GM13976 (cell line): ENCODE data around the gene ZMIZ1.
"Not testable (repeated sequence)": the region's sequence is repeated elsewhere in the genome, so short reads cannot be mapped to it uniquely, and the experiment has no call there.

Source experiments
- DNase-seq: peaks from one replicate; pipeline ENCODE4 v3.0.0; 2012; ENCODE audit warnings: low spot score
- CTCF ChIP-seq: IDR thresholded peaks from 2 replicates; pipeline ENCODE4 v1.5.1; 2012; ENCODE audit warnings: borderline replicate concordance, mild to moderate bottlenecking; ENCODE audit not compliant: insufficient read depth; ENCODE audit errors: extremely low read depth, missing control alignments, control extremely low read depth
- in situ Hi-C: fragments of 300-500 bp; cut with MboI; formaldehyde crosslinking; loops from one replicate; pipeline ENCODE4 v1.12.0; 2022; ENCODE audit warnings: low sequenced_read_pairs, mixed read lengths, inconsistent platforms; ENCODE audit not compliant: unreplicated experiment

ZMIZ1 gene

GRCh38 chr10:79272353-79272752 is 203.6 kb downstream of the ZMIZ1 start:
- no peak for TF ChIP-seq CTCF
- in situ Hi-C loops = no loop called here
- DNase-seq = no peak

GRCh38 chr10:79273604-79274003 is 204.8 kb downstream of the ZMIZ1 start:
- no peak for DNase-seq
- TF ChIP-seq CTCF = no peak
- in situ Hi-C loops = no loop called here

- in situ Hi-C loops = no loop called here
- TF ChIP-seq CTCF = no peak
- DNase-seq = no peak
Measured at GRCh38 chr10:79274279-79275104, 205.7 kb downstream of the ZMIZ1 start.

- in situ Hi-C loops = no loop called here
- no peak for DNase-seq
- TF ChIP-seq CTCF = no peak
Measured at GRCh38 chr10:79275105-79275430, 206.3 kb downstream of the ZMIZ1 start.

- in situ Hi-C loops = no loop called here
- TF ChIP-seq CTCF = no peak
- no peak for DNase-seq
Measured at GRCh38 chr10:79275431-79275851, 206.7 kb downstream of the ZMIZ1 start.

GRCh38 chr10:79277579-79278269 is 209.0 kb downstream of the ZMIZ1 start:
- no peak for TF ChIP-seq CTCF
- DNase-seq = no peak
- in situ Hi-C loops = no loop called here

GRCh38 chr10:79279047-79279446 is 210.3 kb downstream of the ZMIZ1 start:
- DNase-seq, in situ Hi-C loops: not testable (repeated sequence)
